Trophoblast cell (in vitro differentiated cells and primary cell): ENCODE results near the gene PPP1R7.

Experiments
- DNase-seq, 2 donors: peaks; one replicate each; pipeline ENCODE4 v3.0.0-alpha.2; 2016
- H2AFZ ChIP-seq: 2 replicates; pipeline ENCODE4 v1.6.1; 2013; ENCODE audit warnings: low read length, moderate library complexity, mild to moderate bottlenecking; ENCODE audit not compliant: insufficient read depth, poor library complexity
- H2AK5ac ChIP-seq: 2 replicates; pipeline ENCODE4 v1.6.1; 2013; ENCODE audit warnings: mild to moderate bottlenecking, low read length
- H2BK120ac ChIP-seq: 2 replicates; pipeline ENCODE4 v1.6.1; 2013; ENCODE audit warnings: low read length, mild to moderate bottlenecking, moderate library complexity; ENCODE audit not compliant: insufficient read depth, poor library complexity
- H2BK12ac ChIP-seq: 2 replicates; pipeline ENCODE4 v1.6.1; 2013; ENCODE audit warnings: mild to moderate bottlenecking, low read length, moderate library complexity
- H2BK5ac ChIP-seq: 2 replicates; pipeline ENCODE4 v1.6.1; 2013; ENCODE audit warnings: low read length, low read depth, moderate library complexity, mild to moderate bottlenecking; ENCODE audit not compliant: poor library complexity
- H3K14ac ChIP-seq: 2 replicates; pipeline ENCODE4 v1.6.1; 2013; ENCODE audit warnings: mild to moderate bottlenecking, low read length
- H3K18ac ChIP-seq: 2 replicates; pipeline ENCODE4 v1.6.1; 2013; ENCODE audit warnings: mild to moderate bottlenecking, low read length
- H3K23ac ChIP-seq: 2 replicates; pipeline ENCODE4 v1.6.1; 2013; ENCODE audit warnings: low read length
- H3K27ac ChIP-seq: 2 replicates; pipeline ENCODE4 v1.5.1; 2013; ENCODE audit warnings: low read depth, mild to moderate bottlenecking, inconsistent platforms, low read length, moderate library complexity
- H3K27me3 ChIP-seq: 2 replicates; pipeline ENCODE4 v1.6.1; 2013; ENCODE audit warnings: inconsistent platforms, mild to moderate bottlenecking, low read length, moderate library complexity; ENCODE audit not compliant: insufficient read depth
- H3K36me3 ChIP-seq, 2 experiments: 1 replicate in 1 of 2; 2 replicates in 1 of 2; pipeline ENCODE4 v1.6.1; 2013; ENCODE audit warnings: low read length in 2 of 2, mild to moderate bottlenecking in 2 of 2, moderate library complexity in 1 of 2; ENCODE audit not compliant: insufficient read depth in 2 of 2, control insufficient read depth in 1 of 2
- H3K4ac ChIP-seq: 2 replicates; pipeline ENCODE4 v1.6.1; 2013; ENCODE audit warnings: low read depth, mild to moderate bottlenecking, low read length, moderate library complexity
- H3K4me1 ChIP-seq, 2 experiments: 1 replicate in 1 of 2; 2 replicates in 1 of 2; pipeline ENCODE4 v1.6.1; 2013; ENCODE audit warnings: low read length in 2 of 2, mild to moderate bottlenecking in 2 of 2, moderate library complexity in 1 of 2; ENCODE audit not compliant: insufficient read depth in 2 of 2, control insufficient read depth in 1 of 2
- H3K4me2 ChIP-seq: 2 replicates; pipeline ENCODE4 v1.6.1; 2013; ENCODE audit warnings: inconsistent platforms, mild to moderate bottlenecking, low read length, moderate library complexity
- H3K4me3 ChIP-seq: 2 replicates; pipeline ENCODE4 v1.5.1; 2013; ENCODE audit warnings: mild to moderate bottlenecking, low read depth, low read length, inconsistent platforms
- H3K79me1 ChIP-seq: one replicate; pipeline ENCODE4 v1.6.1; 2013; ENCODE audit warnings: low read length
- H3K79me2 ChIP-seq: 2 replicates; pipeline ENCODE4 v1.6.1; 2013; ENCODE audit warnings: low read length, mild to moderate bottlenecking; ENCODE audit not compliant: control insufficient read depth, insufficient read depth, poor library complexity
- H3K9ac ChIP-seq: 2 replicates; pipeline ENCODE4 v1.6.1; 2013; ENCODE audit warnings: mild to moderate bottlenecking, low read length
- H3K9me3 ChIP-seq: 2 replicates; pipeline ENCODE4 v1.6.1; 2013; ENCODE audit warnings: low read depth, mild to moderate bottlenecking, control low read depth, inconsistent platforms, low read length; ENCODE audit not compliant: insufficient read depth
- H4K12ac ChIP-seq: 2 replicates; pipeline ENCODE4 v1.6.1; 2013; ENCODE audit warnings: low read depth, mild to moderate bottlenecking, low read length, moderate library complexity
- H4K8ac ChIP-seq: 2 replicates; pipeline ENCODE4 v1.6.1; 2013; ENCODE audit warnings: low read depth, mild to moderate bottlenecking, low read length, moderate library complexity
- H4K91ac ChIP-seq: one replicate; pipeline ENCODE4 v1.6.1; 2013; ENCODE audit warnings: low read depth, mild to moderate bottlenecking, low read length, moderate library complexity
- WGBS: extraction: QIAGEN DNeasy Blood & Tissue Kit; methylation state at CpG from one replicate; pipeline ENCODE4 v1.1.7; 2013; ENCODE audit warnings: missing lambda C conversion rate; ENCODE audit not compliant: insufficient read length, insufficient coverage; ENCODE audit errors: extremely low coverage; 5-methylcytosine and 5-hydroxymethylcytosine counted together

The PPP1R7 gene

GRCh38 chr2:241136191-241136590, 14.1 kb upstream of the PPP1R7 start:
- Histone ChIP-seq H2BK120ac (no peak overlapping the region), H4K12ac (no peak overlapping the region), H2AK5ac (no peak overlapping the region), H3K79me2 (no peaks in the 10 kb centered on the region), H3K14ac (no peak overlapping the region), H3K4ac (no peak overlapping the region), H3K4me3 (no peak overlapping the region), H3K79me1 (no peaks in the 10 kb centered on the region), H3K36me3 (peaks cover 34 to 38% of the 10 kb centered on the region in 2 experiments), H3K4me1 (no peaks in the 10 kb centered on the region), H3K4me2 (no peak overlapping the region), H3K9me3 (no peaks in the 10 kb centered on the region), H2AFZ (no peak overlapping the region), H2BK12ac (no peak overlapping the region), H3K18ac (no peak overlapping the region), H2BK5ac (no peak overlapping the region), H3K27me3 (no peaks in the 10 kb centered on the region), H3K27ac (no peak overlapping the region), H4K91ac (no peak overlapping the region), H3K9ac (no peak overlapping the region), H4K8ac (no peak overlapping the region), H3K23ac (no peak overlapping the region)
- DNase-seq: no peak
- no CpG with 5 or more reads among the region's 8 CpGs for WGBS

- H4K91ac ChIP-seq: no peak overlapping the region
- H3K9me3 ChIP-seq: no peaks in the 10 kb centered on the region
- no peak for DNase-seq
- H3K27me3 ChIP-seq: no peaks in the 10 kb centered on the region
- no peak overlapping the region for H3K23ac ChIP-seq
- no peak overlapping the region for H4K8ac ChIP-seq
- no peaks in the 10 kb centered on the region for H3K79me1 ChIP-seq
- no peak overlapping the region for H3K4me3 ChIP-seq
- H3K27ac ChIP-seq: no peak overlapping the region
- no peak overlapping the region for H2AK5ac ChIP-seq
- H2BK12ac ChIP-seq: no peak overlapping the region
- no peak overlapping the region for H2AFZ ChIP-seq
- H3K18ac ChIP-seq: no peak overlapping the region
- H3K9ac ChIP-seq: no peak overlapping the region
- H3K36me3 ChIP-seq: peaks cover 34 to 35% of the 10 kb centered on the region in 2 experiments
- H3K79me2 ChIP-seq: no peaks in the 10 kb centered on the region
- H3K4ac ChIP-seq: no peak overlapping the region
- no peak overlapping the region for H2BK120ac ChIP-seq
- no CpG with 5 or more reads among the region's 25 CpGs for WGBS
- H3K4me1 ChIP-seq: no peaks in the 10 kb centered on the region
- no peak overlapping the region for H2BK5ac ChIP-seq
- H3K14ac ChIP-seq: no peak overlapping the region
- H4K12ac ChIP-seq: no peak overlapping the region
- no peak overlapping the region for H3K4me2 ChIP-seq
These were observed 13.5 kb upstream of the PPP1R7 start for GRCh38 chr2:241136661-241137260.

GRCh38 chr2:241137276-241138190, 12.7 kb upstream of the PPP1R7 start:
- no peak overlapping the region for H3K4ac ChIP-seq
- H4K8ac ChIP-seq: no peak overlapping the region
- no peak overlapping the region for H3K18ac ChIP-seq
- H3K27me3 ChIP-seq: no peaks in the 10 kb centered on the region
- WGBS: no CpG with 5 or more reads among the region's 24 CpGs
- H4K91ac ChIP-seq: no peak overlapping the region
- no peak overlapping the region for H3K9ac ChIP-seq
- no peak overlapping the region for H4K12ac ChIP-seq
- H3K79me1 ChIP-seq: no peaks in the 10 kb centered on the region
- no peak overlapping the region for H2BK120ac ChIP-seq
- no peak for DNase-seq
- no peak overlapping the region for H2AFZ ChIP-seq
- H3K4me1 ChIP-seq: no peaks in the 10 kb centered on the region
- H3K14ac ChIP-seq: no peak overlapping the region
- H3K36me3 ChIP-seq: peaks cover 34 to 36% of the 10 kb centered on the region in 2 experiments
- no peak overlapping the region for H3K4me3 ChIP-seq
- H2AK5ac ChIP-seq: no peak overlapping the region
- no peak overlapping the region for H3K4me2 ChIP-seq
- no peaks in the 10 kb centered on the region for H3K9me3 ChIP-seq
- H2BK5ac ChIP-seq: no peak overlapping the region
- H3K27ac ChIP-seq: no peak overlapping the region
- H3K23ac ChIP-seq: no peak overlapping the region
- H2BK12ac ChIP-seq: no peak overlapping the region
- H3K79me2 ChIP-seq: no peaks in the 10 kb centered on the region

- WGBS: no CpG with 5 or more reads among the region's 16 CpGs
- H4K91ac ChIP-seq: no peak overlapping the region
- H2BK12ac ChIP-seq: no peak overlapping the region
These were observed 11.8 kb upstream of the PPP1R7 start for GRCh38 chr2:241138471-241138870.

More at GRCh38 chr2:241138471-241138870, 11.8 kb upstream of the PPP1R7 start:
- no peak overlapping the region for H3K4me3 ChIP-seq
- no peaks in the 10 kb centered on the region for H3K27me3 ChIP-seq
- no peak overlapping the region for H3K14ac ChIP-seq
- no peaks in the 10 kb centered on the region for H3K4me1 ChIP-seq
- H3K18ac ChIP-seq: no peak overlapping the region
- no peak overlapping the region for H4K12ac ChIP-seq
- H3K9ac ChIP-seq: no peak overlapping the region
- no peaks in the 10 kb centered on the region for H3K79me1 ChIP-seq
- no peak overlapping the region for H3K4ac ChIP-seq
- no peak overlapping the region for H3K23ac ChIP-seq
- no peak for DNase-seq
- H3K4me2 ChIP-seq: no peak overlapping the region
- H2BK120ac ChIP-seq: no peak overlapping the region
- no peaks in the 10 kb centered on the region for H3K79me2 ChIP-seq
- H4K8ac ChIP-seq: no peak overlapping the region
- no peak overlapping the region for H2AFZ ChIP-seq
- no peak overlapping the region for H2BK5ac ChIP-seq
- no peaks in the 10 kb centered on the region for H3K9me3 ChIP-seq
- no peak overlapping the region for H3K27ac ChIP-seq
- H3K36me3 ChIP-seq: peaks cover 26 to 33% of the 10 kb centered on the region in 2 experiments
- no peak overlapping the region for H2AK5ac ChIP-seq
